NT2/D1 (cell line): ENCODE results near the gene USO1.

Source experiments
- DNase-seq: peaks from one replicate; pipeline ENCODE4 v3.0.0-alpha.2; 2011; ENCODE audit warnings: low read depth, low spot score
- H3K27me3 ChIP-seq: 2 replicates; pipeline ENCODE4 v1.6.0; 2011; ENCODE audit warnings: mild to moderate bottlenecking; ENCODE audit not compliant: insufficient read length, insufficient read depth
- H3K36me3 ChIP-seq: 2 replicates; pipeline ENCODE4 v1.6.1; 2011; ENCODE audit warnings: mild to moderate bottlenecking, low read length, mixed read lengths; ENCODE audit not compliant: insufficient read depth, insufficient read length
- H3K4me1 ChIP-seq: 2 replicates; pipeline ENCODE4 v1.5.1; 2011; ENCODE audit not compliant: insufficient read depth, insufficient read length
- H3K4me3 ChIP-seq: 2 replicates; pipeline ENCODE4 v1.5.1; 2011; ENCODE audit warnings: low read depth; ENCODE audit not compliant: insufficient read length
- H3K9ac ChIP-seq: 2 replicates; pipeline ENCODE4 v1.6.0; 2011; ENCODE audit warnings: low read depth; ENCODE audit not compliant: insufficient read length
- H3K9me3 ChIP-seq: 2 replicates; pipeline ENCODE4 v1.5.1; 2011; ENCODE audit warnings: mild to moderate bottlenecking, low read length; ENCODE audit not compliant: insufficient read depth
- SUZ12 ChIP-seq: IDR thresholded peaks from 2 replicates; pipeline ENCODE4 v1.6.1; 2011; ENCODE audit not compliant: insufficient read length, insufficient read depth; ENCODE audit errors: extremely low read depth
- YY1 ChIP-seq: IDR thresholded peaks from 2 replicates; pipeline ENCODE4 v1.6.1; 2011; ENCODE audit not compliant: insufficient read length, insufficient read depth
- ZNF274 ChIP-seq: IDR thresholded peaks from 2 replicates; pipeline ENCODE4 v1.6.1; 2011; ENCODE audit warnings: mild to moderate bottlenecking, low read depth, low read length

Gene USO1

GRCh38 chr4:75735525-75735924 is 11.1 kb downstream of the USO1 start:
- no peaks in the 10 kb centered on the region for H3K4me1 ChIP-seq
- H3K4me3 ChIP-seq: no peak overlapping the region
- H3K27me3 ChIP-seq: no peaks in the 10 kb centered on the region
- TF ChIP-seq SUZ12 (no peak), ZNF274 (no peak), YY1 (no peak)
- H3K9ac ChIP-seq: no peak overlapping the region
- peaks cover 15% of the 10 kb centered on the region for H3K36me3 ChIP-seq
- no peak for DNase-seq
- no peaks in the 10 kb centered on the region for H3K9me3 ChIP-seq

GRCh38 chr4:75736862-75737261 is 12.5 kb downstream of the USO1 start:
- Histone ChIP-seq H3K36me3 (peaks cover 20% of the 10 kb centered on the region), H3K4me1 (no peaks in the 10 kb centered on the region), H3K4me3 (no peak overlapping the region), H3K9ac (no peak overlapping the region), H3K9me3 (no peaks in the 10 kb centered on the region), H3K27me3 (no peaks in the 10 kb centered on the region)
- TF ChIP-seq ZNF274: no peak
- TF ChIP-seq YY1: no peak
- TF ChIP-seq SUZ12: no peak
- DNase-seq: no peak

GRCh38 chr4:75737398-75737797 is 13.0 kb downstream of the USO1 start:
- Histone ChIP-seq H3K36me3 (peaks cover 17% of the 10 kb centered on the region), H3K4me3 (no peak overlapping the region)
- no peak for TF ChIP-seq SUZ12
- no peak for TF ChIP-seq YY1
- TF ChIP-seq ZNF274: no peak

GRCh38 chr4:75741027-75741426 is 16.6 kb downstream of the USO1 start:
- Histone ChIP-seq H3K27me3 (no peaks in the 10 kb centered on the region), H3K9ac (no peak overlapping the region), H3K36me3 (peaks cover 21% of the 10 kb centered on the region), H3K4me3 (no peak overlapping the region), H3K9me3 (no peaks in the 10 kb centered on the region), H3K4me1 (no peaks in the 10 kb centered on the region)
- no peak for DNase-seq
- TF ChIP-seq SUZ12 (no peak), ZNF274 (no peak), YY1 (no peak)

More at GRCh38 chr4:75737398-75737797, 13.0 kb downstream of the USO1 start:
- Histone ChIP-seq H3K27me3 (no peaks in the 10 kb centered on the region), H3K9ac (no peak overlapping the region), H3K4me1 (no peaks in the 10 kb centered on the region), H3K9me3 (no peaks in the 10 kb centered on the region)
- no peak for DNase-seq

- H3K27me3 ChIP-seq: no peaks in the 10 kb centered on the region
- H3K4me1 ChIP-seq: no peaks in the 10 kb centered on the region
- TF ChIP-seq YY1: no peak
- no peak for TF ChIP-seq ZNF274
- no peak for TF ChIP-seq SUZ12
- H3K9ac ChIP-seq: no peak overlapping the region
- peaks cover 16% of the 10 kb centered on the region for H3K36me3 ChIP-seq
- DNase-seq: no peak
- no peaks in the 10 kb centered on the region for H3K9me3 ChIP-seq
- H3K4me3 ChIP-seq: no peak overlapping the region
Measured at GRCh38 chr4:75742451-75742850, 18.1 kb downstream of the USO1 start.

GRCh38 chr4:75745161-75745560 is 20.8 kb downstream of the USO1 start:
- Histone ChIP-seq H3K4me1 (no peaks in the 10 kb centered on the region), H3K9ac (no peak overlapping the region), H3K36me3 (peaks cover 8% of the 10 kb centered on the region), H3K9me3 (no peaks in the 10 kb centered on the region), H3K27me3 (no peaks in the 10 kb centered on the region), H3K4me3 (no peak overlapping the region)
- no peak for TF ChIP-seq ZNF274
- TF ChIP-seq YY1: no peak
- no peak for TF ChIP-seq SUZ12
- no peak for DNase-seq

- no peak for TF ChIP-seq YY1
- TF ChIP-seq SUZ12: no peak
- TF ChIP-seq ZNF274: no peak
- H3K27me3 ChIP-seq: no peaks in the 10 kb centered on the region
- peaks cover 8% of the 10 kb centered on the region for H3K36me3 ChIP-seq
- no peak overlapping the region for H3K9ac ChIP-seq
- H3K4me3 ChIP-seq: no peak overlapping the region
- H3K4me1 ChIP-seq: no peaks in the 10 kb centered on the region
- no peaks in the 10 kb centered on the region for H3K9me3 ChIP-seq
- DNase-seq: no peak
Measured at GRCh38 chr4:75745721-75746199, 21.4 kb downstream of the USO1 start.

GRCh38 chr4:75752637-75753036 is 28.3 kb downstream of the USO1 start:
- TF ChIP-seq YY1: no peak
- TF ChIP-seq ZNF274: no peak
- H3K27me3 ChIP-seq: no peaks in the 10 kb centered on the region
- H3K36me3 ChIP-seq: peaks cover 20% of the 10 kb centered on the region
- no peak overlapping the region for H3K9ac ChIP-seq
- no peak overlapping the region for H3K4me3 ChIP-seq
- no peaks in the 10 kb centered on the region for H3K4me1 ChIP-seq
- DNase-seq: no peak
- no peaks in the 10 kb centered on the region for H3K9me3 ChIP-seq
